SH-SY5Y (cell line): ENCODE data around the gene MACC1.

ENCODE experiments used
- GATA2 ChIP-seq: IDR thresholded peaks from 2 replicates; pipeline ENCODE4 v1.6.1; 2011; ENCODE audit warnings: mild to moderate bottlenecking, low read depth, low read length
- GATA3 ChIP-seq: IDR thresholded peaks from 2 replicates; pipeline ENCODE4 v1.6.1; 2011; ENCODE audit warnings: low read depth, mild to moderate bottlenecking, low read length, moderate library complexity

DNA sequence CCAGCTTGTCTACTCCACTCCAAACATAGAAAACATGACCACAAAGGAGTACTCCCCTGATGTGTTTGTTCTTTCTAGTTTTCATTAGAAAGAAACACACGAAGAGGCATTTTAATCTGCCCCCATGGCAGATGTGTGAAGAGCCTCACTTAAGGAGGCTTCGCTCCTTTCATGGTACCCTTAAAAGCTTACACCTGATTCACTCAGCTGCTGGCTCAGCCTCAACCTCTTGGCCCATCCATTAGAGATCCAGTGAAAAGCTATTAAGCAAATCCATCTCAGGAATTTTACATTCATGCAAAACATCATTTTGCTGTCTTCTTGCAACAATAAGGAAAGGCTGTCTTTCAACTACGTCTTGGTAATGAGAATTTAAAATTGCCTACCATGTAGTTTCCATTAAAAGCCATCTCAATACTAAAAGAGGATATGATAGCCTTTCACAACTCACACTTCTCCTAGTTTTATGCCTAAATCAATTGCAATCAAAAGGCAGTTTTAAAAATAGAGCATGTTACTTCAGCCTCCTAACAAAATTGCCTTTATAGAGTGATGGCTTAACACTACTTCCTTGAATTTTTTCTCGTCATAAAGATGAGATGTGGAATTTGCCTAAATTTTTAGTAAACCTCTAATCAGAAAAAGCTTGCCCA, 22.7 kb downstream of the MACC1 start:
- TF ChIP-seq GATA3 = no peak
- no peak for TF ChIP-seq GATA2
